Measurements from ENCODE around the gene SMIM13.

DNA sequence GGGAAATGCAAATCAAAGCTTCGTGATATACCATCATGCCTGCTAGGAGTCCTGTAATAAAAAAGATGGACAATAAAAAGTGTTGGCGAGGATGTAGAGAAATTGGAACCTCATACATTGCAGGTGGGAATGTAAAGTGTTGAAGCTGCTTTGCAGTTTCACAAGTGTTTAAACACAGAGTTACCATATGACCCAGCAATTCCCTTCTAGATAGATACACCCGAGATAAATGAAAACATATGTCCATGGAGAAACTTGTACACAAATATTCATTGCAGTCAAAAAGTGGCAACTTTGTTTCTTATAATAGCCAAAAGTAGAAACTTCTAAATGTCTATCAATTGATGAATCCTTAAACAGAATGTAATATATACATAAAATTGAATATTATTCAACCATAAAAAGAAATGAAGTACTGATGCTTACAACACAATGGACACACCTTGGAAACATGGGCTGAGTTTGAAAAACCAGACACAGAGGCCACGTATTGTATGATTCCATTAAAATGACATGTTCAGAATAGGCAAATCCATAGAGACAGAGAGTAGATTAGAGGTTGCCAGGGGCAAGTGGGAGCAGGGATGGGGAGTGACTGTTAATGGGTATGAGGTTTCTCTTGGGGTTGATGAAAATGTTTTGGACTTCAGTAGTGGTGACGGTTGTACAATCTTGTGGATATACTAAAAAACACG, 38.7 kb downstream of the SMIM13 start:
- TF ChIP-seq POU2F2 (IDR thresholded peaks at IDR 0.05; ENCODE audit: low read depth, low read length) = no peak
- no peak for TF ChIP-seq POLR2A (IDR thresholded peaks at IDR 0.05; ENCODE audit: low read depth, low read length)
- TF ChIP-seq TAF1 (IDR thresholded peaks at IDR 0.05; ENCODE audit: low read depth, low read length) = no peak
- no peak for TF ChIP-seq POLR2AphosphoS5 (IDR thresholded peaks at IDR 0.05; ENCODE audit: low read depth, low read length)
- TF ChIP-seq SPI1 (IDR thresholded peaks at IDR 0.05; ENCODE audit: low read depth, low read length) = no peak
- no peak for TF ChIP-seq PAX5 (IDR thresholded peaks at IDR 0.05; ENCODE audit: insufficient read depth, low read length, severe bottlenecking)

Measured in GM12891 (cell line).